CD4-positive, alpha-beta T cell treated with Interferon alpha-2 for 1 hour (primary cell): Measurements from ENCODE around the gene TRAPPC6A.

Experiments used
- DNase-seq, 2 donors: peaks; one replicate each; pipeline ENCODE4 v3.0.0-alpha.2; 2020 to 2022

The TRAPPC6A gene

GRCh38 chr19:45161738-45162607, 16.1 kb downstream of the TRAPPC6A start:
- DNase-seq, result no peak

- no peak for DNase-seq
Observed at GRCh38 chr19:45160870-45161737, 16.9 kb downstream of the TRAPPC6A start, which contains the start of gene NKPD1. Gene NKPD1, minus strand, starts transcription at chr19:45160982. Its CDS starts 832 bp downstream, at chr19:45160150.

- DNase-seq, result no peak
Observed at GRCh38 chr19:45159971-45160324, 18.1 kb downstream of the TRAPPC6A start.

GRCh38 chr19:45159210-45159970, 18.6 kb downstream of the TRAPPC6A start:
- DNase-seq, result no peak

- no peak for DNase-seq
Observed at GRCh38 chr19:45158503-45159209, 19.4 kb downstream of the TRAPPC6A start.

GRCh38 chr19:45156751-45157150, 21.3 kb downstream of the TRAPPC6A start:
- no peak for DNase-seq

GRCh38 chr19:45156011-45156630, 21.9 kb downstream of the TRAPPC6A start:
- DNase-seq, result no peak

GRCh38 chr19:45154064-45154827, 23.8 kb downstream of the TRAPPC6A start:
- DNase-seq, result no peak

- DNase-seq, result peak; percentile 9 to 41
Observed at GRCh38 chr19:45153339-45154063, 24.5 kb downstream of the TRAPPC6A start.

- DNase-seq, result peak; percentile 29 to 64
Observed at GRCh38 chr19:45152504-45153338, 25.3 kb downstream of the TRAPPC6A start.

GRCh38 chr19:45151821-45152503, 26.1 kb downstream of the TRAPPC6A start:
- DNase-seq, result no peak

GRCh38 chr19:45151320-45151719, 26.7 kb downstream of the TRAPPC6A start:
- no peak for DNase-seq

- no peak for DNase-seq
Observed at GRCh38 chr19:45150751-45151281, 27.2 kb downstream of the TRAPPC6A start.

GRCh38 chr19:45150180-45150579, 27.9 kb downstream of the TRAPPC6A start:
- no peak for DNase-seq

- DNase-seq, result no peak
Observed at GRCh38 chr19:45149129-45149528, 28.9 kb downstream of the TRAPPC6A start.

- DNase-seq, result no peak
Observed at GRCh38 chr19:45147835-45148676, 30.0 kb downstream of the TRAPPC6A start.

GRCh38 chr19:45146741-45147205, 31.3 kb downstream of the TRAPPC6A start:
- DNase-seq, result no peak
